GM06990 (cell line): ENCODE data around the gene SLX4IP.

ENCODE experiments used
- DNase-seq: peaks from one replicate; pipeline ENCODE4 v3.0.0-alpha.2; 2011; ENCODE audit not compliant: insufficient read length; ENCODE audit errors: extremely low read depth
- H3K27me3 ChIP-seq: replicated peaks from 2 replicates; pipeline ENCODE4 v1.6.0; 2011; ENCODE audit warnings: low read length; ENCODE audit not compliant: control insufficient read depth, insufficient read depth
- H3K36me3 ChIP-seq: 2 replicates; pipeline ENCODE4 v1.5.1; 2011; ENCODE audit warnings: low read length; ENCODE audit not compliant: control insufficient read depth, insufficient read depth
- H3K4me3 ChIP-seq: replicated peaks from 2 replicates; pipeline ENCODE4 v1.5.1; 2011; ENCODE audit warnings: low read depth, mild to moderate bottlenecking, control low read depth, low read length
- CTCF ChIP-seq: IDR thresholded peaks from 2 replicates; pipeline ENCODE4 v1.5.1; 2011; ENCODE audit warnings: low read length, control low read depth, mild to moderate bottlenecking, inconsistent platforms; ENCODE audit not compliant: insufficient read depth, poor library complexity, severe bottlenecking

The SLX4IP gene

GRCh38 chr20:10665791-10666190 is 230.7 kb downstream of the SLX4IP start:
- Histone ChIP-seq H3K27me3 (no peaks in the 10 kb centered on the region; the same call in none of the 2 replicates), H3K36me3 (no peaks in the 10 kb centered on the region), H3K4me3 (no peak overlapping the region)
- no peak for TF ChIP-seq CTCF
- DNase-seq = no peak

- no peaks in the 10 kb centered on the region; the same call in none of the 2 replicates for H3K27me3 ChIP-seq
- H3K4me3 ChIP-seq = no peak overlapping the region
- TF ChIP-seq CTCF = no peak
- no peak for DNase-seq
- H3K36me3 ChIP-seq = no peaks in the 10 kb centered on the region
Observed at GRCh38 chr20:10666221-10667076, 231.3 kb downstream of the SLX4IP start.

- no peak for TF ChIP-seq CTCF
- no peak overlapping the region for H3K4me3 ChIP-seq
- no peaks in the 10 kb centered on the region for H3K36me3 ChIP-seq
- no peaks in the 10 kb centered on the region; the same call in 1 of the 2 replicates for H3K27me3 ChIP-seq
- DNase-seq = no peak
Observed at GRCh38 chr20:10667077-10667401, 231.9 kb downstream of the SLX4IP start.

- H3K36me3 ChIP-seq = no peaks in the 10 kb centered on the region
- no peaks in the 10 kb centered on the region; the same call in 1 of the 2 replicates for H3K27me3 ChIP-seq
- no peak for TF ChIP-seq CTCF
- H3K4me3 ChIP-seq = no peak overlapping the region
- DNase-seq = no peak
Observed at GRCh38 chr20:10667560-10668167, 232.6 kb downstream of the SLX4IP start.

DNA sequence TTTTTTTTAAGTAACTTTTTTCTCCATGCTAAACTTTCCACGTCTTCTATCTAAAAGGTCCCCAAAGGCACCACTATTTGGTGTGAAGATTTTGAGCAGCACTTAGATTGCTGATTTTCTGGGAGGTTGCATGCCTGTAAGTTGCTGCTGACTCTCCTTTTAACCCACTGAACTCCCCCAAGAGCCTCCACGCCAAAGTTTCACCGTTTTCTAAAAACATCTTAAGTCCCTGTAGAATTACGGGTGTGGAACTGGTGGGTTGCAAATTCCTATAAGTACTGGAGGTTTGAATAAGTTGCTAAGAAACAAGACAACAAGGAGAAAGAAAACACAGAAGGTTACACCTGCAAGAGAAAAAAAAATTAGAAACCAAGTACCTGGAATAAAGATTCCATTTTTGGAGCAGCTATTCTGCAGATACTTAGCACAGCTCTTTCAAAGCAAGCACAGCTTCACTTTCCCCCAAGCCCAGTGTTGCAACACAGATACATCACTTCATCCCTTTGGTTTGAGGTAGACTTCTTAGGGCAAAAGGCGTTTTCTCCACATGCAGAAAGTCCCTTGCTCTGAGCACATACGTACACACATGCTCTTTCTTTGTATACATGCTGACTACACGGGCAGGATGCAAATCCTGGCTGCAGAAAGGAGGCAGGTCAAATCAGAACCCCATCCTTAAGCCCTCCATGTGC is 233.7 kb downstream of the SLX4IP start:
- Histone ChIP-seq H3K27me3 (no peaks in the 10 kb centered on the region), H3K36me3 (no peaks in the 10 kb centered on the region), H3K4me3 (no peak overlapping the region)
- no peak for DNase-seq
- no peak for TF ChIP-seq CTCF
